K562 (cell line): ENCODE data around the gene FAR2. TPM values are rescaled to one million over a fixed set of nuclear protein-coding genes. Genes with fewer than 3 reads are reported as not detected.

Experiments used
- ATAC-seq: fragments of 200-7000 bp; cut with Tn5 transposase; 3 replicates; pipeline ENCODE4 v1.9.1; 2020; ENCODE audit warnings: moderate library complexity
- BruUV-seq: library from RNA; stranded (reverse); fragments of 400-500 nt; replicated peaks from 2 replicates; lab custom pipeline; 2021; lab: Mats Ljungman, UMichigan
- CTCF ChIA-PET: fragments of 300-600 bp; formaldehyde crosslinking; extraction: SDS; loops from one replicate; lab custom pipeline; 2021; ENCODE audit warnings: low intra/inter-chr PET ratio; lab: Yijun Ruan, JAX
- POLR2A ChIA-PET: fragments of 300-600, 350-650 bp; sonication (Branson Sonifier 250); formaldehyde crosslinking; extraction: SDS; loops from one replicate; lab custom pipeline; 2021; ENCODE audit warnings: antibody characterized with exemption, inconsistent platforms; lab: Yijun Ruan, JAX
- DNase-seq, 4 experiments: peaks; one replicate each; pipeline versions ENCODE4 v3.0.0 to v3.0.0-alpha.2; 2011 to 2018; ENCODE audit warnings: low spot score in 3 of 4, mixed read lengths in 3 of 4; ENCODE audit errors: extremely low read depth in 1 of 4
- FAIRE-seq: peaks from 2 replicates; lab custom pipeline; 2011; peaks lifted over from hg19 to GRCh38; lab: Jason Lieb, UNC
- H2AFZ ChIP-seq: 2 replicates; pipeline ENCODE4 v1.6.0; 2011; ENCODE audit warnings: low read depth, low read length, control low read depth, inconsistent platforms
- H3K27ac ChIP-seq: fragments of 200-600 bp; 3 replicates; pipeline ENCODE4 v1.8.0; 2011; ENCODE audit warnings: low read depth, mild to moderate bottlenecking, control low read depth, inconsistent platforms, low read length, moderate library complexity, mixed read lengths; ENCODE audit errors: extremely low read depth
- H3K27me3 ChIP-seq, 2 experiments: fragments of 300-600 bp in 1 of 2; 2 replicates in 1 of 2; 3 replicates in 1 of 2; pipeline versions ENCODE4 v1.6.0 to v1.8.0; 2011; ENCODE audit warnings: inconsistent platforms in 2 of 2, low read length in 2 of 2, mild to moderate bottlenecking in 1 of 2, mixed read lengths in 1 of 2, moderate library complexity in 1 of 2; ENCODE audit not compliant: control insufficient read depth in 2 of 2, insufficient read depth in 2 of 2
- H3K36me3 ChIP-seq: fragments of 300-600 bp; 3 replicates; pipeline ENCODE4 v1.8.0; 2011; ENCODE audit warnings: mild to moderate bottlenecking, low read length, inconsistent platforms; ENCODE audit not compliant: control insufficient read depth, insufficient read depth
- H3K4me1 ChIP-seq, 2 experiments: fragments of 200-600 bp in 1 of 2; replicated peaks in 1 of 2; 2 replicates in 1 of 2; 3 replicates in 1 of 2; pipeline versions ENCODE4 v1.5.1 to v1.8.0; 2011; ENCODE audit warnings: inconsistent platforms in 2 of 2, low read length in 2 of 2, mild to moderate bottlenecking in 1 of 2, mixed read lengths in 1 of 2, moderate library complexity in 1 of 2; ENCODE audit not compliant: control insufficient read depth in 2 of 2, insufficient read depth in 2 of 2
- H3K4me2 ChIP-seq: 2 replicates; pipeline ENCODE4 v1.6.1; 2011; ENCODE audit warnings: low read length, control low read depth, inconsistent platforms, mixed read lengths; ENCODE audit not compliant: insufficient read depth
- H3K4me3 ChIP-seq: fragments of 200-600 bp; sonication (generic), shearing (Covaris generic); 2 replicates; pipeline ENCODE4 v1.5.1; 2016; ENCODE audit warnings: control low read depth, inconsistent platforms
- H3K79me2 ChIP-seq: fragments of 200-600 bp; 3 replicates; pipeline ENCODE4 v1.8.0; 2011; ENCODE audit warnings: low read length, inconsistent platforms; ENCODE audit not compliant: control insufficient read depth, insufficient read depth
- H3K9ac ChIP-seq, 2 experiments: 2 replicates each; pipeline versions ENCODE4 v1.6.0 to v1.6.1; 2011; ENCODE audit warnings: low read depth in 2 of 2, low read length in 2 of 2, control low read depth in 1 of 2, inconsistent platforms in 1 of 2, mild to moderate bottlenecking in 1 of 2, mixed read lengths in 1 of 2; ENCODE audit not compliant: insufficient read depth in 1 of 2
- H3K9me1 ChIP-seq: one replicate; pipeline ENCODE4 v1.6.0; 2011; ENCODE audit warnings: inconsistent platforms, mild to moderate bottlenecking, low read length, moderate library complexity; ENCODE audit not compliant: control insufficient read depth, insufficient read depth
- H3K9me3 ChIP-seq: replicated peaks from 2 replicates; pipeline ENCODE4 v1.5.1; 2011; ENCODE audit warnings: low read depth, low read length, inconsistent platforms; ENCODE audit not compliant: control insufficient read depth, insufficient read depth
- H4K20me1 ChIP-seq: replicated peaks from 2 replicates; pipeline ENCODE4 v1.6.1; 2011; ENCODE audit warnings: low read length, inconsistent platforms, mixed read lengths; ENCODE audit not compliant: control insufficient read depth, insufficient read depth
- BCLAF1 ChIP-seq, 2 experiments: fragments of 450-650 bp in 1 of 2; IDR thresholded peaks; 2 replicates each; pipeline ENCODE4 v1.6.1; 2011 to 2017; ENCODE audit warnings: low read depth in 2 of 2, antibody characterized with exemption in 1 of 2, borderline replicate concordance in 1 of 2, low read length in 1 of 2, mild to moderate bottlenecking in 1 of 2, mixed read lengths in 1 of 2; ENCODE audit not compliant: control insufficient read depth in 1 of 2
- CTCF ChIP-seq, 3 experiments: IDR thresholded peaks in 2 of 3; conservative IDR thresholded peaks in 1 of 3; 2 replicates each; pipeline ENCODE4 v1.5.1; 2011 to 2012; ENCODE audit warnings: low read length in 3 of 3, mild to moderate bottlenecking in 3 of 3, control low read depth in 2 of 3, improper control_type of control experiment in 1 of 3, inconsistent platforms in 1 of 3, low read depth in 1 of 3, mixed read lengths in 1 of 3, moderate library complexity in 1 of 3; ENCODE audit not compliant: insufficient read depth in 2 of 3
- MECOM ChIP-seq: fragments of 250-450 bp; sonication (Bioruptor Pico); IDR thresholded peaks from 2 replicates; pipeline ENCODE4 v1.8.0; 2022; ENCODE audit warnings: inconsistent platforms
- SMAD2 ChIP-seq: fragments of 150-350 bp; IDR thresholded peaks from 2 replicates; pipeline ENCODE4 v1.6.1; 2014; ENCODE audit warnings: low read depth, mild to moderate bottlenecking, low read length
- THAP7 ChIP-seq: fragments of 250-450 bp; sonication (Bioruptor Pico); IDR thresholded peaks from 2 replicates; pipeline ENCODE4 v1.5.0; 2021
- XRCC3 ChIP-seq: fragments of 450-650 bp; IDR thresholded peaks from 2 replicates; pipeline ENCODE4 v1.6.1; 2017; ENCODE audit warnings: mild to moderate bottlenecking, moderate library complexity
- ZNF121 ChIP-seq: sonication (generic); formaldehyde crosslinking; conservative IDR thresholded peaks from 2 replicates; pipeline ENCODE4 v1.8.0; 2022; ENCODE audit warnings: missing genetic modification reagents
- ZNF217 ChIP-seq: sonication (generic); formaldehyde crosslinking; IDR thresholded peaks from 2 replicates; pipeline ENCODE4 v1.8.0; 2022; ENCODE audit warnings: mild to moderate bottlenecking, missing genetic modification reagents
- ZNF696 ChIP-seq: fragments of 250-450 bp; sonication (Bioruptor Pico); conservative IDR thresholded peaks from 2 replicates; pipeline ENCODE4 v1.4.0; 2020; ENCODE audit warnings: mild to moderate bottlenecking, moderate library complexity
- WGBS: fragments of 100-300 bp; shearing (Covaris generic); methylation state at CpG from one replicate; pipeline ENCODE4 v1.1.6; 2016; ENCODE audit warnings: low coverage, mixed read lengths; ENCODE audit not compliant: insufficient coverage; ENCODE audit errors: missing lambda C conversion rate; 5-methylcytosine and 5-hydroxymethylcytosine counted together
- in situ Hi-C: fragments of 300-500 bp; cut with MboI; formaldehyde crosslinking; loops from 4 replicates; pipeline ENCODE4 v1.15.0; 2018; ENCODE audit warnings: inconsistent platforms, mixed read lengths
- intact Hi-C: fragments of 100-400 bp; cut with micrococcal nuclease; formaldehyde crosslinking; loops from 2 replicates; pipeline ENCODE4 v1.14.2; 2022
- polyA plus RNA-seq, 8 experiments: library from polyadenylated mRNA; depleted of rRNA in 4 of 8; stranded (reverse) in 5 of 8; unstranded in 3 of 8; fragments of >200 nt; fragmentation: Nextera tagmentation in 2 of 8; fragmentation: Illumina TruSeq in 1 of 8; extraction: Ambion mirVana in 2 of 8; extraction: Trizol in 1 of 8; gene quantifications; 2 replicates each; pipeline versions ENCODE4 v1.2.1 to v1.2.3, GENCODE V29; 2011 to 2014; ENCODE audit warnings: inconsistent platforms in 1 of 8, missing spikeins in 1 of 8
- total RNA-seq, 7 experiments: library from RNA; depleted of rRNA in 6 of 7; stranded (reverse); fragments of >200 nt in 6 of 7; fragmentation: Illumina TruSeq in 2 of 7; extraction: Trizol in 2 of 7; gene quantifications; 2 replicates each; pipeline versions ENCODE4 v1.2.1 to v1.2.3, GENCODE V29; 2011 to 2021; ENCODE audit warnings: low replicate concordance in 1 of 7

Gene FAR2
- total and polyA plus RNA-seq, 9 of the 15 experiments (the other 6 are each of a cell fraction or from before 2014, with no cell fraction given) = 5.0 to 13.4 (median 8.5) TPM

GRCh38 chr12:29249930-29250329 is 100.9 kb downstream of the FAR2 start:
- ATAC-seq = no peak
- WGBS = 32% methylated on average over 2 of the region's 2 CpGs
- no peaks in the 10 kb centered on the region; a peak in 1 of 5 replicates for H3K4me1 ChIP-seq
- H3K9me3 ChIP-seq = no peaks in the 10 kb centered on the region
- H3K4me3 ChIP-seq = no peak overlapping the region
- no peak for DNase-seq
- H2AFZ ChIP-seq = no peak overlapping the region
- intact Hi-C loops (no loop called here), in situ Hi-C loops (no loop called here)
- H3K27me3 ChIP-seq = no peaks in the 10 kb centered on the region
- no peak overlapping the region for H3K27ac ChIP-seq
- BruUV-seq = no TSS peak
- H3K4me2 ChIP-seq = no peak overlapping the region
- no peaks in the 10 kb centered on the region for H3K36me3 ChIP-seq
- H3K9me1 ChIP-seq = no peaks in the 10 kb centered on the region
- ChIA-PET CTCF (no interaction called here), POLR2A (no interaction called here)
- no peak overlapping the region for H3K9ac ChIP-seq
- H4K20me1 ChIP-seq = no peaks in the 10 kb centered on the region
- FAIRE-seq = no peak
- H3K79me2 ChIP-seq = no peaks in the 10 kb centered on the region
- TF ChIP-seq XRCC3 (no peak), MECOM (CRISPR knock-in tag) (no peak), SMAD2 (no peak), ZNF696 (no peak), ZNF121 (CRISPR knock-in tag) (no peak), THAP7 (no peak), BCLAF1 (IDR thresholded peaks at IDR 0.05; ENCODE audit: borderline replicate concordance in 1 of 2, control insufficient read depth in 1 of 2, low read depth in 2 of 2, low read length in 1 of 2) (no peak), CTCF (IDR thresholded peaks at IDR 0.05 in 2 of 3, conservative IDR thresholded peaks at IDR 0.05 in 1 of 3; ENCODE audit: insufficient read depth in 2 of 3, low read depth in 1 of 3, low read length in 3 of 3) (no peak), ZNF217 (CRISPR knock-in tag) (no peak)
